Stimulated activated naive CD8-positive, alpha-beta T cell treated with anti-CD3 and anti-CD28 coated beads, Interleukin-15, Interleukin-2, amounts not matched to agents 100 ng/mL and 50 ng/mL, for 24 hours (primary cell): ENCODE data around the gene EPN1.
A peak's percentile ranks its signal among the peaks of the same experiment; 100 is the strongest.

Experiments used
- H3K27ac Mint-ChIP-seq: one replicate; pipeline ENCODE4 v1.8.0; 2021; ENCODE audit warnings: mild to moderate bottlenecking, mixed read lengths
- H3K27me3 Mint-ChIP-seq: one replicate; pipeline ENCODE4 v1.8.0; 2021; ENCODE audit warnings: mixed read lengths
- H3K36me3 Mint-ChIP-seq: one replicate; pipeline ENCODE4 v1.8.0; 2021; ENCODE audit warnings: low read depth, mixed read lengths
- H3K4me1 Mint-ChIP-seq: one replicate; pipeline ENCODE4 v1.8.0; 2021; ENCODE audit warnings: low read depth, mixed read lengths
- H3K4me3 Mint-ChIP-seq: one replicate; pipeline ENCODE4 v1.8.0; 2021; ENCODE audit warnings: mild to moderate bottlenecking, mixed read lengths
- H3K9me3 Mint-ChIP-seq: one replicate; pipeline ENCODE4 v1.8.0; 2021; ENCODE audit warnings: mixed read lengths

The EPN1 gene

GRCh38 chr19:55643003-55643886 lies 31.8 kb upstream of the EPN1 start, which contains the start of gene ZNF581:
Gene ZNF581, plus strand, starts transcription at chr19:55643649. Its CDS starts 923 bp downstream, at chr19:55644572.
- Mint-ChIP-seq H3K4me3 (peak within 1 kb of the TSS; percentile 98), H3K4me1 (peaks cover 73% of the 10 kb centered on the region), H3K27ac (peak within 1 kb of the TSS; percentile 98), H3K36me3 (peaks cover 59% of the 10 kb centered on the region), H3K9me3 (no peaks in the 10 kb centered on the region), H3K27me3 (no peaks in the 10 kb centered on the region)

- Mint-ChIP-seq H3K36me3 (peaks cover 55% of the 10 kb centered on the region), H3K27ac (peak overlapping the region; percentile 95), H3K4me1 (peaks cover 72% of the 10 kb centered on the region), H3K4me3 (peak overlapping the region; percentile 98), H3K27me3 (no peaks in the 10 kb centered on the region), H3K9me3 (no peaks in the 10 kb centered on the region)
Measured at GRCh38 chr19:55643887-55644176, 31.2 kb upstream of the EPN1 start.

- Mint-ChIP-seq H3K27me3 (no peaks in the 10 kb centered on the region), H3K27ac (peak overlapping the region; percentile 95), H3K9me3 (no peaks in the 10 kb centered on the region), H3K4me1 (peaks cover 72% of the 10 kb centered on the region), H3K4me3 (peak overlapping the region; percentile 98), H3K36me3 (peaks cover 50% of the 10 kb centered on the region)
Measured at GRCh38 chr19:55644191-55644833, 30.7 kb upstream of the EPN1 start.

- H3K27ac Mint-ChIP-seq = peak overlapping the region; percentile 95
- peaks cover 44% of the 10 kb centered on the region for H3K36me3 Mint-ChIP-seq
- peak overlapping the region; percentile 98 for H3K4me3 Mint-ChIP-seq
- no peaks in the 10 kb centered on the region for H3K27me3 Mint-ChIP-seq
- peaks cover 72% of the 10 kb centered on the region for H3K4me1 Mint-ChIP-seq
- no peaks in the 10 kb centered on the region for H3K9me3 Mint-ChIP-seq
Measured at GRCh38 chr19:55644842-55645511, 30.0 kb upstream of the EPN1 start.

GRCh38 chr19:55645512-55645881 lies 29.5 kb upstream of the EPN1 start:
- peaks cover 72% of the 10 kb centered on the region for H3K4me1 Mint-ChIP-seq
- H3K4me3 Mint-ChIP-seq = peak overlapping the region; percentile 98
- H3K36me3 Mint-ChIP-seq = peaks cover 39% of the 10 kb centered on the region

GRCh38 chr19:55646889-55647731 lies 27.9 kb upstream of the EPN1 start:
- peak overlapping the region; percentile 84 for H3K4me3 Mint-ChIP-seq
- H3K27ac Mint-ChIP-seq = peak overlapping the region; percentile 83
- H3K36me3 Mint-ChIP-seq = peaks cover 31% of the 10 kb centered on the region
- no peaks in the 10 kb centered on the region for H3K9me3 Mint-ChIP-seq
- peaks cover 73% of the 10 kb centered on the region for H3K4me1 Mint-ChIP-seq
- H3K27me3 Mint-ChIP-seq = no peaks in the 10 kb centered on the region

More at GRCh38 chr19:55645512-55645881, 29.5 kb upstream of the EPN1 start:
- H3K27me3 Mint-ChIP-seq = no peaks in the 10 kb centered on the region
- H3K27ac Mint-ChIP-seq = peak overlapping the region; percentile 67
- no peaks in the 10 kb centered on the region for H3K9me3 Mint-ChIP-seq

DNA sequence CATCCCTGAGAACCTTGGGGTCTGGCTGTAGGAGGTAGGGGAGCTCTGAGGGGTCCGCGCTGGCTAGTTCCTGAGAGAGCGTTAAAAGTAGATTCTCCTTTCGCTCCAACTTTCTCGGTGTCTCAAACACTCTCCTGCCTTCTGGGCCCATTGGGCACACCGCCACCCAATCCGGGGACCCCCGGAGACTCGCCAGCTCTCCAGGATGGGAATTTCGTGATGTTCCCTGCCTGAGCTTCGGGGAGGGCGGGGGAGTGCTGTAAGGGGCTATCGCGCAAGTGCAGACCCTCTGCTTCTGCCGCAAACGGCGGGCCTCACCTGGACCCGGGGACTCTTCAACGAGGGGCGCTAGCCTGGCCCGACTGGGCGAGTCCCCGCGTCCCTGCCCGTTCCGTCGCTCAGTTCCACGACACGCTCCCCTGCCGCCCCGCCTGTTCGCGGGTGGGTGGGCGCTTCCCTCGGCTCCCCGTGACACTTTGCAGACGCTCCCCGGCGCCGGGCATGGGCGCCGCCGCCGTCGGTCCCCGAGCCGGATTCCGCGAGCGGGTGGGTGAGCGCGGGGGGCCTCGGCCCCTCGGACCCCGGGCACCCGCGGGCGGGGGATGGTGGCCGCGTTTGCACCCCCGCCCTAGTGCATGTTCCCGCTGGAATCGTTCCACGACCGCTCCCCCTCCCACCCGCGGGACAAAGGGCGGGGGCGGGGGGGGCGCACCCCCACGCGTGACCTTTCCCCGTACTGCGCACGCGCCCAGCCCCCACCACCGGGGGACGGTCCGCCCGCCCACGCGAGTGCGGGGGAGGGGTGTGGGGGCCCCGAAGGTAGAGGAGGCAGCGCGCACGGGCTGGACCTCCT lies 27.1 kb upstream of the EPN1 start, which contains the start of gene CCDC106:
Gene CCDC106, plus strand, starts transcription at position 481 of the 853 bp plus-strand sequence. CDS start 835 bp downstream, outside the sequence.
- Mint-ChIP-seq H3K9me3 (no peaks in the 10 kb centered on the region), H3K4me1 (peaks cover 70% of the 10 kb centered on the region), H3K27ac (peak within 1 kb of the TSS; percentile 86), H3K4me3 (peak within 1 kb of the TSS; percentile 84), H3K27me3 (no peaks in the 10 kb centered on the region), H3K36me3 (peaks cover 29% of the 10 kb centered on the region)

DNA sequence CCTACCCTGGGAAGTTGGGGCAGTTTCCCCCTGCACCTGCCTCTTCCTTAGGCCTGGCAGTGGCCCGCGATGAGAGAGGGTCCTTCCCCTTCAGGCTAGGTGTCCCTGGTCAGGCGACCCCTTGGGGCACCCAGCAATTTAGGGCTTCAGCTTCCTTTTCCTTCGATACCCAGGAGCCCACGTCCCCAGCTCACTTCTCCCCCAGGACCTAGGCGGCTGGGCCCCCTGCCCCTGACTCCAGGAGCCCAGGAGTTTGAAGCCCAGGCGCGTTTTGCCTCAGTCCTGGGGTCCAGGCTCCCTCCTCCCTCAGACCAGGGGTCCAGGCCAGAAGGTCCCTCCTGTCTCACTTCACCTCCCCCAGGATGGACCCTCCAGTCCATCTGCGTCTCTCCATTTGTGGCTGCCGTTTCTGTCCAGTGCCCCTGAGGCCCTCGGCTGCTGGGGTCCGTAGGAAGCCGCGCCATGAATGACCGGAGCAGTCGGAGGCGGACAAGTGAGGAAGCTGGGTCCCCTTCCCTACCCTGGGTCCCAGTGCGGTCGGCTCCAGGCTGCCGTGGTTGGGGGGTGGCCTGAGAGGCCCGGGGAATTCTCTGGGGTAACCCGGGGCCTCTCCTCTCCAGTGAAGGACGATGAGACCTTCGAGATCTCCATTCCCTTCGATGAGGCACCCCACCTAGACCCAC lies 26.3 kb upstream of the EPN1 start:
- H3K4me1 Mint-ChIP-seq = peaks cover 64% of the 10 kb centered on the region
- peak overlapping the region; percentile 86 for H3K27ac Mint-ChIP-seq
- peak overlapping the region; percentile 77 for H3K4me3 Mint-ChIP-seq
- no peaks in the 10 kb centered on the region for H3K9me3 Mint-ChIP-seq
- peaks cover 25% of the 10 kb centered on the region for H3K36me3 Mint-ChIP-seq
- no peaks in the 10 kb centered on the region for H3K27me3 Mint-ChIP-seq

DNA sequence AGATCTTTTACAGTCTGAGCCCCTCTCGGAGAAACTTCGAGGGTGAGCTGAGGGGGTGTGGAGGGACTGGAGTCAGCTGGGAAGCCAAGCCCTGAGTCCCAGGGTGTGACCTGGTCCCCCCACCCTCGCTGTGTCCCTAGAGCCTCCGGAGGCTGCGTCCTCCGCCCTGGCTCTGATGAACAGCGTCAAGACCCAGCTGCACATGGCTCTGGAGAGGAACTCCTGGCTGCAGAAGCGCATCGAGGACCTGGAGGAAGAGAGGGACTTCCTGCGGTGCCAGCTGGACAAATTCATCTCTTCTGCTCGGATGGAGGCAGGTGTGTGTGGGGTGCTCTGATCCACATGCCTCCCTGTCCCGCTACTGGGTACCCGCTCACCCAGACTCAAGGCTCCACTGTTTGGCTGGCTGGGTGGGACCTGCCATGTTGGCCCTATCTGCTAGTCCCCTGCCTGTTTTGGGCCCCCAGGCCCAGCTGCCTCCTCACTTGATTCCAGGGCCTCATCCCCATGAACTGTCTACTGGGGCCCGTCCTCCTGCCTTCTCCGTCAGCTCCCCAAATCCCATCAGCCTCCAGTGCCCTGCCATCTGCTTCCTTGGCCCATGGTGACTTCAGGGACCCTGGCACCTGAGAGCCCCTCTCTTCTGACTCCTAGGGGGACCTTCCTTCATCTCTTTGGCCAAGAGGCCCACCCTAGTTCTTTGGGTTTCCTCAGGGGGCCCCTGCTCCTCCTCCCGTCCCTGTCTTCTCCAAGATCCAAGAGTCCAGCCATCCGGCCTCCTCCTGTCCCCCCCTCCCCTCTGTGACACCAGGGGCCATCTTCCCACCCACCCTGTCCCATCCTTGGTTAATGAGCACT lies 25.5 kb upstream of the EPN1 start:
- no peaks in the 10 kb centered on the region for H3K9me3 Mint-ChIP-seq
- H3K4me1 Mint-ChIP-seq = peaks cover 61% of the 10 kb centered on the region
- H3K27ac Mint-ChIP-seq = peak overlapping the region; percentile 69
- peaks cover 18% of the 10 kb centered on the region for H3K36me3 Mint-ChIP-seq
- no peaks in the 10 kb centered on the region for H3K27me3 Mint-ChIP-seq
- peak overlapping the region; percentile 77 for H3K4me3 Mint-ChIP-seq

DNA sequence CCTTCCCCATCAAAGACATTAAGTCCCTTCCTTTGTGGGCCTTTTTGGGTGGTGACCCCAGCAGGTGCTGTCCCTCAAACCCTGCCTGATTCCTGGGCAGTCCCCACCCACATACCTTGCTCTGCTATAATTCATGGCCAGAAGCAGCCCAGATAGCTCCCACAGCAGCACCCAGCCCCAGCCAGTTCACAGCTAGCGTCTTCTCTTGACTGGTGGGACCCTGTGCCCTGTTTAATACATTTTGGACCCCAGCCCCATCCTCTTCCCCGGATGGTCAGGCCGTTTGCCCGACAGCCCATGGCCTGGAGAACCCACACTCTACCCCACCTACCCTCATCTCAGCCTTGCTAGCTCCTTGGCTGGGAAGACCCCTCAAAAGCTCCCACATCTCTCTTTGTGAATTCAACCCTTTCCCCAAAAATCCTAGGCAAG lies 24.9 kb upstream of the EPN1 start:
- Mint-ChIP-seq H3K9me3 (no peaks in the 10 kb centered on the region), H3K4me3 (peak overlapping the region; percentile 43), H3K27ac (no peak overlapping the region), H3K36me3 (peaks cover 14% of the 10 kb centered on the region), H3K4me1 (peaks cover 56% of the 10 kb centered on the region), H3K27me3 (no peaks in the 10 kb centered on the region)

GRCh38 chr19:55650602-55651230 lies 24.3 kb upstream of the EPN1 start:
- Mint-ChIP-seq H3K4me3 (peak overlapping the region; percentile 43), H3K36me3 (peaks cover 13% of the 10 kb centered on the region), H3K27me3 (no peaks in the 10 kb centered on the region), H3K4me1 (peaks cover 53% of the 10 kb centered on the region), H3K27ac (no peak overlapping the region), H3K9me3 (no peaks in the 10 kb centered on the region)

GRCh38 chr19:55651236-55651635 lies 23.8 kb upstream of the EPN1 start:
- peaks cover 54% of the 10 kb centered on the region for H3K4me1 Mint-ChIP-seq
- H3K27ac Mint-ChIP-seq = no peak overlapping the region
- H3K27me3 Mint-ChIP-seq = no peaks in the 10 kb centered on the region
- no peak overlapping the region for H3K4me3 Mint-ChIP-seq
- H3K36me3 Mint-ChIP-seq = peaks cover 18% of the 10 kb centered on the region
- no peaks in the 10 kb centered on the region for H3K9me3 Mint-ChIP-seq
